ENCODE measurements around the gene RIPK4. TPM values are rescaled to one million over a fixed set of nuclear protein-coding genes. Genes with fewer than 3 reads are reported as not detected.

RIPK4 gene
- total and polyA plus RNA-seq, 9 donors, result 0.08 to 12.4 (median 0.90) TPM

DNA sequence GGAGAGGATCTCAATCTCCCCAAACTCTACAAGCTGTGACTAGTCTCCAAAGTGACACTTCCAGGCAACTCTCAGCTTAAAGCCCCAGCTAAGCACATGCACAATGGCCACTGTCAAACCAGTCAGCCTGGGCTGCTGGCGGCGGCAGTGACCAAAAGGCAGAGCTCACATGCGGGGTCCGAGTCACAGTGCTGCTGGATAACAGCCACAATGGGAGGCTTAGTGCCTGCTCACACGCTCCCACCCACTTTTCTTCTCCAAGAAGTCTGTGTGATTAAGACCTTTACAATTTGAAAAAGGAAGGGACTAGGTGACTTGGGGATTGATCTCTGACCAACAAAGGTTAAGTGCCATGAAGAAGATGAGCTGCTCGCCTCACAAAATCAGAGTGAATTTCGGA, 16.8 kb downstream of the RIPK4 start:
- TF ChIP-seq POLR2A (IDR thresholded peaks at IDR 0.05) (no peak), CTCF (IDR thresholded peaks at IDR 0.05) (no peak), EP300 (IDR thresholded peaks at IDR 0.05) (no peak)
- intact Hi-C loops (cut with DNase I), result loop anchor here in 1 of 4 donors (10.0 kb wide), 1 partner anchor 45 kb away; no protein-coding TSS in a partner anchor
- no peaks in the 10 kb centered on the region for H3K4me1 ChIP-seq (ENCODE audit: insufficient read depth)
- no peaks in the 10 kb centered on the region for H3K27me3 ChIP-seq
- no peak overlapping the region for H3K27ac ChIP-seq
- 70 to 74% (median 73%) methylated on average over 7 of the region's 7 CpGs for WGBS, 3 donors
- H3K9me3 ChIP-seq, result no peaks in the 10 kb centered on the region
- H3K36me3 ChIP-seq, result no peaks in the 10 kb centered on the region
- H3K4me3 ChIP-seq, result no peak overlapping the region
- no peak for DNase-seq

GRCh38 chr21:41749286-41749685, 17.6 kb downstream of the RIPK4 start:
- TF ChIP-seq POLR2A (IDR thresholded peaks at IDR 0.05), result no peak
- no peak for TF ChIP-seq EP300 (IDR thresholded peaks at IDR 0.05)
- no peak for TF ChIP-seq CTCF (IDR thresholded peaks at IDR 0.05)
- Histone ChIP-seq H3K27me3 (no peaks in the 10 kb centered on the region), H3K4me1 (ENCODE audit: insufficient read depth) (no peaks in the 10 kb centered on the region), H3K36me3 (no peaks in the 10 kb centered on the region), H3K9me3 (no peaks in the 10 kb centered on the region), H3K27ac (no peak overlapping the region), H3K4me3 (no peak overlapping the region)
- intact Hi-C loops (cut with DNase I), result loop anchor here in 1 of 4 donors (10.0 kb wide), 1 partner anchor 84 kb away; no protein-coding TSS in a partner anchor
- WGBS, 3 donors, result 89 to 95% (median 94%) methylated on average over 10 of the region's 10 CpGs
- no peak for DNase-seq

DNA sequence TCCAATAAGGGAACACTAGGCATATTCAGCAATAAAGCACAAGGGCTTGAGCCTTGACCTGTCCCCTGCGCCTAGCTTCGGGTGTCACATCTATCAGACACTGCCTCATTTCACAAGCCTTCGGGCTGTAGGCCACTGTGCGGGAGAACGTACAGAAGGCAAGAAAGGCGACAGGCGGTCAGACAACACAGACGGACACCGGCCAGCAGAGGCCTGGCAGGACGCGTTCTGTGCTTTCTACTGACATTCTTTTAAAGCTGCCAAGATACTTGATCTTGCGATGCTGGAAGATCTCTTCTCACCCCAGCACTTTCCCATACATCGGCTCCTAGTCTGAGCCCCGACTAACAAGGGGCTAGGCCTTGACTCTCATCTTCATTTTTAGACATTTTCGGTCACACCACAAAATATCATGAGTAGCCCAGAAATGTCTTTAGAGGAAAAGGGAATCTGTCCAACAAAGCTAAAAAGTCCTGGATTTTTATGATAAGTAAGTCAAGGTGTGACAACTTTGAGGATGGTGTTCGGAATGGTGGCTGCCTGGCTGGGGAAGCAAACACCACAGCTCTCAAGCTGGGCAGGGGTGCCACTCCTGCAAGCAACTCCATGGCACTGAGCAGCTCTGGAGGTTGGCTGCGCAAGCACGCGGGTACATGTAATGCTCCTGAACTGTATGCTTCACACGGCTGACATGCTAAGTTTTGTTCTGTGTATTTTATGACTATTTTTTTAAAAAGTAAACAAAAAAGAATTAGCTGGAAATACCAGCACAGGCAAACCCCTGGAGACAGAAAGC, 18.7 kb downstream of the RIPK4 start:
- Histone ChIP-seq H3K27ac (no peak overlapping the region), H3K4me3 (no peak overlapping the region), H3K36me3 (no peaks in the 10 kb centered on the region), H3K9me3 (no peaks in the 10 kb centered on the region), H3K4me1 (ENCODE audit: insufficient read depth) (no peaks in the 10 kb centered on the region), H3K27me3 (no peaks in the 10 kb centered on the region)
- intact Hi-C loops (cut with DNase I), result loop anchor here in 1 of 4 donors (10.0 kb wide), 1 partner anchor 83 kb away; no protein-coding TSS in a partner anchor
- no peak for DNase-seq
- WGBS, 3 donors, result 84 to 93% (median 91%) methylated on average over 20 of the region's 20 CpGs
- TF ChIP-seq POLR2A (IDR thresholded peaks at IDR 0.05) (no peak), EP300 (IDR thresholded peaks at IDR 0.05) (no peak), CTCF (IDR thresholded peaks at IDR 0.05) (no peak)

DNA sequence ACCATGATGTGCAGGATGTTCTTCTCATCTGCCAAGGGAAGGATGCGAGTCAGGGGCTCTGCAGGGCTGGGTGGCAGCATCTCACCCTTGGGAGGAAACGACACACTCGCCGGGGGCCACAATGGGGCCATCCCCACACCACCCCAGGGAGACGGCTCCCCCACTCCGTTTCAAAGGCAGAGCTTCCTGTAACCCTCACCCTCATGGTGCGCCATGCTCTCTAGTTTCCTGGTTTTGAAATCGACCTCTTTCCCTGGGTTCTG, 20.2 kb downstream of the RIPK4 start:
- WGBS, 3 donors, result 88 to 93% (median 91%) methylated on average over 8 of the region's 8 CpGs
- Histone ChIP-seq H3K4me1 (ENCODE audit: insufficient read depth) (no peaks in the 10 kb centered on the region), H3K27ac (no peak overlapping the region), H3K36me3 (no peaks in the 10 kb centered on the region), H3K27me3 (no peaks in the 10 kb centered on the region), H3K4me3 (no peak overlapping the region), H3K9me3 (no peaks in the 10 kb centered on the region)
- no peak for DNase-seq
- intact Hi-C loops (cut with DNase I), result loop anchor here in 1 of 4 donors (10.0 kb wide), 1 partner anchor 82 kb away; no protein-coding TSS in a partner anchor
- TF ChIP-seq CTCF (IDR thresholded peaks at IDR 0.05) (no peak), EP300 (IDR thresholded peaks at IDR 0.05) (no peak), POLR2A (IDR thresholded peaks at IDR 0.05) (no peak)

Data from ovary (tissue), 9 donors.